Caco-2 (cell line): ENCODE measurements around the gene CDC42EP3. TPM values are rescaled to one million over a fixed set of nuclear protein-coding genes. Genes with fewer than 3 reads are reported as not detected.

Experiments
- BruUV-seq: library from RNA; stranded (reverse); fragments of 400-500 nt; replicated peaks from 2 replicates; lab custom pipeline; 2021; lab: Mats Ljungman, UMichigan
- CTCF ChIA-PET: fragments of 300-600 bp; sonication (Branson Sonifier 250); formaldehyde crosslinking; loops from one replicate; lab custom pipeline; 2022; ENCODE audit warnings: antibody characterized with exemption; lab: Charles Lee
- POLR2A ChIA-PET: fragments of 300-600 bp; sonication (Branson Sonifier 250); formaldehyde crosslinking; loops from one replicate; lab custom pipeline; 2022; ENCODE audit warnings: antibody characterized with exemption; lab: Charles Lee
- DNase-seq, 2 experiments: peaks; one replicate each; pipeline versions ENCODE4 v3.0.0 to v3.0.0-alpha.2; 2020 to 2022
- H3K27me3 ChIP-seq: replicated peaks from 2 replicates; pipeline ENCODE4 v1.6.0; 2011; ENCODE audit warnings: low read length; ENCODE audit not compliant: control insufficient read depth, insufficient read depth
- H3K36me3 ChIP-seq: 2 replicates; pipeline ENCODE4 v1.5.1; 2011; ENCODE audit warnings: low read length; ENCODE audit not compliant: control insufficient read depth, insufficient read depth
- H3K4me1 ChIP-seq: fragments of 250-450 bp; sonication (Bioruptor Pico); 2 replicates; pipeline ENCODE4 v1.5.1; 2020; ENCODE audit warnings: mild to moderate bottlenecking
- H3K4me3 ChIP-seq: 2 replicates; pipeline ENCODE4 v1.5.1; 2011; ENCODE audit warnings: low read depth, mild to moderate bottlenecking, control low read depth, low read length
- H3K9me3 ChIP-seq: fragments of 250-450 bp; sonication (Bioruptor Pico); 2 replicates; pipeline ENCODE4 v1.5.1; 2020; ENCODE audit warnings: mild to moderate bottlenecking, moderate library complexity
- H3K27ac Mint-ChIP-seq: one replicate; pipeline ENCODE4 v1.8.0; 2022; ENCODE audit warnings: mixed read lengths; ENCODE audit not compliant: unreplicated experiment
- H3K27me3 Mint-ChIP-seq: one replicate; pipeline ENCODE4 v1.8.0; 2022; ENCODE audit warnings: mixed read lengths; ENCODE audit not compliant: insufficient read depth, unreplicated experiment
- H3K36me3 Mint-ChIP-seq: one replicate; pipeline ENCODE4 v1.8.0; 2022; ENCODE audit warnings: mild to moderate bottlenecking, mixed read lengths; ENCODE audit not compliant: insufficient read depth, unreplicated experiment
- H3K4me1 Mint-ChIP-seq: one replicate; pipeline ENCODE4 v1.8.0; 2022; ENCODE audit warnings: low read depth, mixed read lengths; ENCODE audit not compliant: unreplicated experiment
- H3K4me3 Mint-ChIP-seq: one replicate; pipeline ENCODE4 v1.8.0; 2022; ENCODE audit warnings: mild to moderate bottlenecking, moderate library complexity, mixed read lengths; ENCODE audit not compliant: unreplicated experiment
- H3K9me3 Mint-ChIP-seq: one replicate; pipeline ENCODE4 v1.8.0; 2022; ENCODE audit warnings: mixed read lengths; ENCODE audit not compliant: unreplicated experiment
- intact Hi-C: fragments of 100-400 bp; cut with micrococcal nuclease; formaldehyde crosslinking; loops from one replicate; pipeline ENCODE4 v1.10.0; 2022; ENCODE audit not compliant: unreplicated experiment
- total RNA-seq: library from RNA; stranded (reverse); gene quantifications from 2 replicates; pipeline ENCODE4 v1.2.3, GENCODE V29; 2022
- TF ChIP-seq, protein P1 (sequence below), 2 experiments: fragments of 200-600 bp in 1 of 2; IDR thresholded peaks; 1 replicate in 1 of 2; 2 replicates in 1 of 2; pipeline versions ENCODE4 v1.5.1 to v1.8.0; 2011 to 2022; ENCODE audit warnings: antibody characterized with exemption in 1 of 2, control low read depth in 1 of 2, inconsistent platforms in 1 of 2, low read depth in 1 of 2, low read length in 1 of 2, mild to moderate bottlenecking in 1 of 2, moderate library complexity in 1 of 2; ENCODE audit not compliant: insufficient read depth in 1 of 2, severe bottlenecking in 1 of 2, unreplicated experiment in 1 of 2

CDC42EP3 gene
- total RNA-seq, 1 experiment from 2014 or later: 95.8 TPM

DNA sequence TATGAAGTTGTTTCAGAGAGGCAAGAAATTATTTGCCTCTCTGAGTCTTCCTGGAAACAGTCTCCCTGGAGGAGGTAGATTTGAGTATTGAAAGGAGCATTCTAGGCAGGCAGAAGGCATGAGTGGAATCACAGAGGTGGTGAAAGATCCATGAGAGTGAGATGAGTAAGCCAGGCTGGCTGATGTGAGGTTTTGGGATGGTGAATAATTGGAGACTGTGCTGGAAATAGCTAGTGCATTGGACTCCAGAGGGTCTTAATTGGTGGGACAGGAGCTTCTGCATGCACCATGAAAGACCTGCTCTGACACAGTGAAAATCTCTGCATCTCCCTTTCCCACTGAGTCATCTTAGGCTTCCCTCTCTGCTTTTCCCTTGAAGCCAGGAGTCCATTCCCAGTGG is 46.3 kb downstream of the CDC42EP3 start:
- no peak for DNase-seq
- H3K4me1 ChIP-seq: no peaks in the 10 kb centered on the region
- H3K27me3 Mint-ChIP-seq: no peaks in the 10 kb centered on the region
- POLR2A ChIA-PET: interaction anchor here (0.6 kb wide), 1 partner anchor 468 kb away, joined by 3 read pairs; the partner anchor contains the start of gene EIF2AK2
- CTCF ChIA-PET: no interaction called here
- no peak overlapping the region for H3K4me3 Mint-ChIP-seq
- H3K27ac Mint-ChIP-seq: no peak overlapping the region
- intact Hi-C loops: no loop called here
- TF ChIP-seq, protein P1, sequence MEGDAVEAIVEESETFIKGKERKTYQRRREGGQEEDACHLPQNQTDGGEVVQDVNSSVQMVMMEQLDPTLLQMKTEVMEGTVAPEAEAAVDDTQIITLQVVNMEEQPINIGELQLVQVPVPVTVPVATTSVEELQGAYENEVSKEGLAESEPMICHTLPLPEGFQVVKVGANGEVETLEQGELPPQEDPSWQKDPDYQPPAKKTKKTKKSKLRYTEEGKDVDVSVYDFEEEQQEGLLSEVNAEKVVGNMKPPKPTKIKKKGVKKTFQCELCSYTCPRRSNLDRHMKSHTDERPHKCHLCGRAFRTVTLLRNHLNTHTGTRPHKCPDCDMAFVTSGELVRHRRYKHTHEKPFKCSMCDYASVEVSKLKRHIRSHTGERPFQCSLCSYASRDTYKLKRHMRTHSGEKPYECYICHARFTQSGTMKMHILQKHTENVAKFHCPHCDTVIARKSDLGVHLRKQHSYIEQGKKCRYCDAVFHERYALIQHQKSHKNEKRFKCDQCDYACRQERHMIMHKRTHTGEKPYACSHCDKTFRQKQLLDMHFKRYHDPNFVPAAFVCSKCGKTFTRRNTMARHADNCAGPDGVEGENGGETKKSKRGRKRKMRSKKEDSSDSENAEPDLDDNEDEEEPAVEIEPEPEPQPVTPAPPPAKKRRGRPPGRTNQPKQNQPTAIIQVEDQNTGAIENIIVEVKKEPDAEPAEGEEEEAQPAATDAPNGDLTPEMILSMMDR (IDR thresholded peaks at IDR 0.05; ENCODE audit: insufficient read depth in 1 of 2, low read depth in 1 of 2, low read length in 1 of 2, severe bottlenecking in 1 of 2, unreplicated experiment in 1 of 2): no peak
- H3K4me3 ChIP-seq: no peak overlapping the region
- no peaks in the 10 kb centered on the region for H3K36me3 ChIP-seq
- H3K27me3 ChIP-seq: no peaks in the 10 kb centered on the region
- no peaks in the 10 kb centered on the region for H3K36me3 Mint-ChIP-seq
- H3K9me3 ChIP-seq: no peaks in the 10 kb centered on the region
- no TSS peak for BruUV-seq
- peaks cover 6% of the 10 kb centered on the region for H3K4me1 Mint-ChIP-seq
- peaks cover 9% of the 10 kb centered on the region for H3K9me3 Mint-ChIP-seq

DNA sequence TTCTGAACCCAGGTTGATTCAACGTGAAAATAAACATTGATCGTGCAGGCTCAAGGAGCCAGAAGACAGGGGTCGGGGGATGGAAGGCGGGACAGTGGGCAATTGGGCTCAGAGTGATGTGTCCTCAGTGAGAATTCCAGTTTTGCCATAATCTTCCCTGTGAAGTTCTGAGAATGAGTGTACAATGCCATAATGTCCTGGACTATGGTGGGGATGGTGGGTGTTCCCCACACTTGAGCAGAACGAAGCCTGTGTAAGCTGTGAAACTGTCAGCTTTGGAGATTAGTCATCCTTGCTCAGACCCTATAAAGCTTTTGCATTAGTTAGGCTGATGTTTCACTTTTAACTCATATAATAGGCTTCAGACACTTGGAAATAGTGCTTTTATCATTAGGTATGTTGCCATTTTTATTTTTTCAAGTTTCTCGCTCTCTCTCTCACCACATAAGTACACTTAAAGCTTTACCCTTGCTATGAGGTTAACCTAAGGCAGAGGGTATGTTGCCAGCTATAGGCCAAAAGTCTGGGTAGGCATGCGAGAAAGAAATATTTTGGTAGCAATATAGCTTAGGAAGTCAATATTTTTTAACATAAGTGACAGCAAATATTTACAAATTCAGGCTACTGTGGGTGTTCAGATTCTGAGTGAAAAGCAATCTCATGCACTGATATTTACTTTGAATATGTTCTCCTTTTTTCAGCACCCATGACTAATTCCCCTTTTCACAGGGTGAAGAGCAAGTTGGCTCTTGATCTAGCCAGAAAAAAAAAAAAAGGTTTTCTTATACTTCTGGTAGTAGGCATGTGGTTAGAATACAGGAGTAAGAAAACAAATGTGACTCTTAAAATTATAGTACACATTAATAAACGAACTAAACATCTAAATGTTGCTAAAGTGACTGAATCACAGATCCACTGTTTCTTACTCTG is 47.2 kb downstream of the CDC42EP3 start:
- TF ChIP-seq, protein P1 (IDR thresholded peaks at IDR 0.05; ENCODE audit: insufficient read depth in 1 of 2, low read depth in 1 of 2, low read length in 1 of 2, severe bottlenecking in 1 of 2, unreplicated experiment in 1 of 2): no peak
- no TSS peak for BruUV-seq
- intact Hi-C loops: no loop called here
- no peaks in the 10 kb centered on the region for H3K27me3 ChIP-seq
- no peak for DNase-seq
- ChIA-PET CTCF (no interaction called here), POLR2A (no interaction called here)
- H3K4me3 ChIP-seq: no peak overlapping the region
- H3K36me3 ChIP-seq: no peaks in the 10 kb centered on the region
- Mint-ChIP-seq H3K36me3 (no peaks in the 10 kb centered on the region), H3K27me3 (no peaks in the 10 kb centered on the region), H3K9me3 (peaks cover 9% of the 10 kb centered on the region), H3K27ac (no peak overlapping the region), H3K4me3 (no peak overlapping the region), H3K4me1 (peaks cover 6% of the 10 kb centered on the region)
- no peaks in the 10 kb centered on the region for H3K9me3 ChIP-seq
- no peaks in the 10 kb centered on the region for H3K4me1 ChIP-seq

DNA sequence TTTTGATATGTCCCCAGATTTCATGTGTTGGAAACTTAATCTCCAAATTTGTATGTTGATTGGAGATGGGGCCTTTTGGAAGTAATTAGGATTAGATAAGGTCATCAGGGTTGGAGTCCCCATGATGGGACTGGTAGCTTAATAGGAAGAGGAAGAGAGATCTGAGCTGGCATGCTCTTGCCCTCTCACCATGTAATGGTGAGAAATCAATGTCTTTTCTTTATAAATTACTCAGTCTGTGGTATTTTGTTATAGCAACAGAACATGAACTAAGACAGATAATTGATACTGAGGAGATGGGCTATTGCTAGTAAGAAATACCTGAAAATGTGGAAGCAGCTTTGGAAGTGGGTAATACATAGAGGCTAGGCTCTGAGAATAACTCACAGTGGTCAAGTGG is 48.0 kb downstream of the CDC42EP3 start:
- no TSS peak for BruUV-seq
- peaks cover 6% of the 10 kb centered on the region for H3K4me1 Mint-ChIP-seq
- H3K27ac Mint-ChIP-seq: no peak overlapping the region
- no peaks in the 10 kb centered on the region for H3K36me3 Mint-ChIP-seq
- H3K9me3 ChIP-seq: no peaks in the 10 kb centered on the region
- no peaks in the 10 kb centered on the region for H3K27me3 ChIP-seq
- ChIA-PET CTCF (no interaction called here), POLR2A (no interaction called here)
- no peak overlapping the region for H3K4me3 Mint-ChIP-seq
- H3K4me1 ChIP-seq: no peaks in the 10 kb centered on the region
- H3K27me3 Mint-ChIP-seq: no peaks in the 10 kb centered on the region
- DNase-seq: no peak
- no peaks in the 10 kb centered on the region for H3K36me3 ChIP-seq
- no peak overlapping the region for H3K4me3 ChIP-seq
- TF ChIP-seq, protein P1 (IDR thresholded peaks at IDR 0.05; ENCODE audit: insufficient read depth in 1 of 2, low read depth in 1 of 2, low read length in 1 of 2, severe bottlenecking in 1 of 2, unreplicated experiment in 1 of 2): no peak
- intact Hi-C loops: no loop called here
- H3K9me3 Mint-ChIP-seq: peaks cover 9% of the 10 kb centered on the region
